Cardiac fibroblast (primary cell): Measurements from ENCODE around the gene PCSK2.
A peak's percentile ranks its signal among the peaks of the same experiment; 100 is the strongest.

Experiments
- DNase-seq, 2 donors: peaks; one replicate each; pipeline versions ENCODE4 v3.0.0 to v3.0.0-alpha.2; 2010; ENCODE audit warnings: low read depth in 2 of 2
- H3K4me3 ChIP-seq, 2 donors: replicated peaks in 1 of 2; 1 replicate in 1 of 2; 2 replicates in 1 of 2; pipeline ENCODE4 v1.5.1; 2011; ENCODE audit warnings: low read depth in 2 of 2, low read length in 2 of 2, mild to moderate bottlenecking in 2 of 2, moderate library complexity in 1 of 2
- CTCF ChIP-seq: IDR thresholded peaks from one replicate; pipeline ENCODE4 v1.5.1; 2011; ENCODE audit warnings: low read depth, mild to moderate bottlenecking, low read length, inconsistent platforms

PCSK2 gene

GRCh38 chr20:17436664-17437063, 209.8 kb downstream of the PCSK2 start:
- no peak for TF ChIP-seq CTCF
- DNase-seq: no peak
- H3K4me3 ChIP-seq: no peak overlapping the region

GRCh38 chr20:17437251-17437650, 210.4 kb downstream of the PCSK2 start:
- no peak for TF ChIP-seq CTCF
- no peak for DNase-seq
- no peak overlapping the region for H3K4me3 ChIP-seq

GRCh38 chr20:17438436-17439039, 211.7 kb downstream of the PCSK2 start:
- TF ChIP-seq CTCF: no peak
- no peak overlapping the region for H3K4me3 ChIP-seq
- DNase-seq: no peak

GRCh38 chr20:17439616-17440296, 212.9 kb downstream of the PCSK2 start:
- no peak for TF ChIP-seq CTCF
- no peak overlapping the region for H3K4me3 ChIP-seq
- DNase-seq: no peak

- TF ChIP-seq CTCF: no peak
- no peak for DNase-seq
- no peak overlapping the region for H3K4me3 ChIP-seq
Observed at GRCh38 chr20:17441745-17442144, 214.9 kb downstream of the PCSK2 start.

GRCh38 chr20:17442588-17442987, 215.7 kb downstream of the PCSK2 start:
- H3K4me3 ChIP-seq: no peak overlapping the region
- TF ChIP-seq CTCF: no peak
- DNase-seq: peak in 1 of 2 donors; percentile 5
